Midbrain (tissue), 1 donor: ENCODE results near the gene C1QTNF9B.
A peak's percentile ranks its signal among the peaks of the same experiment; 100 is the strongest.
"Not testable (repeated sequence)": the region's sequence is repeated elsewhere in the genome, so short reads cannot be mapped to it uniquely, and the experiment has no call there.

Experiments used
- DNase-seq: peaks from one replicate; lab custom pipeline; 2025; lab: John Stamatoyannopoulos, UW

C1QTNF9B gene

GRCh38 chr13:23897452-23897919, at the start of gene C1QTNF9B:
Gene C1QTNF9B (minus strand): TSS chr13:23897502.
- DNase-seq, result not testable (repeated sequence)

GRCh38 chr13:23946900-23947299, 49.6 kb upstream of the C1QTNF9B start:
- DNase-seq, result no peak

- DNase-seq, result no peak
Observed at GRCh38 chr13:23946067-23946466, 48.8 kb upstream of the C1QTNF9B start.

GRCh38 chr13:23945612-23946011, 48.3 kb upstream of the C1QTNF9B start:
- DNase-seq, result no peak

GRCh38 chr13:23941211-23941610, 43.9 kb upstream of the C1QTNF9B start:
- DNase-seq, result no peak

GRCh38 chr13:23939666-23940065, 42.4 kb upstream of the C1QTNF9B start:
- DNase-seq, result not testable (repeated sequence)

- DNase-seq, result no peak
Observed at GRCh38 chr13:23934520-23934919, 37.2 kb upstream of the C1QTNF9B start.

GRCh38 chr13:23928985-23929384, 31.7 kb upstream of the C1QTNF9B start:
- DNase-seq, result no peak

GRCh38 chr13:23923031-23923430, 25.7 kb upstream of the C1QTNF9B start:
- no peak for DNase-seq

GRCh38 chr13:23922005-23922932, 25.0 kb upstream of the C1QTNF9B start:
- DNase-seq, result no peak

- DNase-seq, result peak; percentile 79
Observed at GRCh38 chr13:23921451-23921888, 24.2 kb upstream of the C1QTNF9B start.

- no peak for DNase-seq
Observed at GRCh38 chr13:23919006-23919405, 21.7 kb upstream of the C1QTNF9B start.

GRCh38 chr13:23918208-23918607, 20.9 kb upstream of the C1QTNF9B start:
- no peak for DNase-seq

- DNase-seq, result no peak
Observed at GRCh38 chr13:23915308-23915707, 18.0 kb upstream of the C1QTNF9B start.

- DNase-seq, result no peak
Observed at GRCh38 chr13:23912469-23912868, 15.2 kb upstream of the C1QTNF9B start.

- no peak for DNase-seq
Observed at GRCh38 chr13:23909606-23910005, 12.3 kb upstream of the C1QTNF9B start.

GRCh38 chr13:23905766-23906165, 8.5 kb upstream of the C1QTNF9B start:
- no peak for DNase-seq

- no peak for DNase-seq
Observed at GRCh38 chr13:23903906-23904280, 6.6 kb upstream of the C1QTNF9B start.

GRCh38 chr13:23902975-23903905, 5.9 kb upstream of the C1QTNF9B start:
- DNase-seq, result no peak

GRCh38 chr13:23901365-23901764, 4.1 kb upstream of the C1QTNF9B start:
- DNase-seq, result no peak

GRCh38 chr13:23899555-23899954, 2.3 kb upstream of the C1QTNF9B start:
- peak; percentile 22 for DNase-seq

- no peak for DNase-seq
Observed at GRCh38 chr13:23898101-23898500, 799 bp upstream of the C1QTNF9B start.
